HepG2 (cell line): ENCODE measurements around the gene SLC9A8. TPM values are rescaled to one million over a fixed set of nuclear protein-coding genes. Genes with fewer than 3 reads are reported as not detected.

Experiments used
- ATF2 ChIP-seq: sonication (generic); formaldehyde crosslinking; IDR thresholded peaks from 2 replicates; pipeline ENCODE4 v1.4.0; 2020; ENCODE audit warnings: missing genetic modification reagents
- FOXA3 ChIP-seq: IDR thresholded peaks from 2 replicates; pipeline ENCODE4 v1.6.1; 2016; ENCODE audit warnings: missing genetic modification reagents, missing compliant biosample characterization
- IKZF5 ChIP-seq: IDR thresholded peaks from 2 replicates; pipeline ENCODE4 v1.6.1; 2018; ENCODE audit warnings: missing genetic modification reagents, mild to moderate bottlenecking, missing compliant biosample characterization
- SNAPC4 ChIP-seq: sonication (generic); formaldehyde crosslinking; IDR thresholded peaks from 2 replicates; pipeline ENCODE4 v1.4.0; 2020; ENCODE audit warnings: mild to moderate bottlenecking, missing genetic modification reagents
- THAP8 ChIP-seq: sonication (generic); formaldehyde crosslinking; IDR thresholded peaks from 2 replicates; pipeline ENCODE4 v1.5.1; 2020; ENCODE audit warnings: missing genetic modification reagents, mild to moderate bottlenecking, borderline replicate concordance
- ZNF34 ChIP-seq: sonication (generic); formaldehyde crosslinking; IDR thresholded peaks from 2 replicates; pipeline ENCODE4 v1.4.0; 2020; ENCODE audit warnings: mild to moderate bottlenecking, missing genetic modification reagents, borderline replicate concordance
- ZNF589 ChIP-seq: sonication (generic); formaldehyde crosslinking; conservative IDR thresholded peaks from 2 replicates; pipeline ENCODE4 v1.8.0; 2022; ENCODE audit warnings: mild to moderate bottlenecking, moderate library complexity, missing genetic modification reagents
- polyA plus RNA-seq, 8 experiments: library from polyadenylated mRNA; depleted of rRNA in 3 of 8; stranded (reverse) in 7 of 8; unstranded in 1 of 8; fragments of >200 nt; fragmentation: Illumina TruSeq in 4 of 8; extraction: Trizol in 4 of 8; gene quantifications; 2 replicates each; pipeline versions ENCODE4 v1.2.1 to v1.2.3, GENCODE V29; 2011 to 2016; ENCODE audit warnings: low read depth in 4 of 8, missing spikeins in 1 of 8, mixed read lengths in 1 of 8; ENCODE audit not compliant: insufficient read depth in 1 of 8
- total RNA-seq, 5 experiments: library from RNA; depleted of rRNA; stranded (reverse); fragments of >200 nt; fragmentation: Illumina TruSeq; extraction: Trizol; gene quantifications; 2 replicates each; pipeline ENCODE4 v1.2.3, GENCODE V29; 2016; ENCODE audit warnings: low read depth in 1 of 5
- TF ChIP-seq, protein P1 (sequence below): sonication (generic); formaldehyde crosslinking; IDR thresholded peaks from 2 replicates; pipeline ENCODE4 v1.4.0; 2020; ENCODE audit warnings: missing genetic modification reagents
- TF ChIP-seq, protein P2 (sequence below): sonication (generic); formaldehyde crosslinking; IDR thresholded peaks from 2 replicates; pipeline ENCODE4 v1.5.1; 2020; ENCODE audit warnings: mild to moderate bottlenecking, missing genetic modification reagents, moderate library complexity
- TF ChIP-seq, protein P3 (sequence below): IDR thresholded peaks from 2 replicates; pipeline ENCODE4 v1.6.1; 2016; ENCODE audit warnings: low read depth

SLC9A8 gene
- total and polyA plus RNA-seq, 2 of the 13 experiments (the other 11 are each of a cell fraction or from before 2014, with no cell fraction given): 4.1 to 7.4 TPM

GRCh38 chr20:49813305-49813974 is 812 bp downstream of the SLC9A8 start (continued):
- TF ChIP-seq SNAPC4 (CRISPR knock-in tag): no peak
- TF ChIP-seq THAP8 (CRISPR knock-in tag): peak; percentile 4; the same call in 1 of the 2 replicates
- TF ChIP-seq, protein P1, sequence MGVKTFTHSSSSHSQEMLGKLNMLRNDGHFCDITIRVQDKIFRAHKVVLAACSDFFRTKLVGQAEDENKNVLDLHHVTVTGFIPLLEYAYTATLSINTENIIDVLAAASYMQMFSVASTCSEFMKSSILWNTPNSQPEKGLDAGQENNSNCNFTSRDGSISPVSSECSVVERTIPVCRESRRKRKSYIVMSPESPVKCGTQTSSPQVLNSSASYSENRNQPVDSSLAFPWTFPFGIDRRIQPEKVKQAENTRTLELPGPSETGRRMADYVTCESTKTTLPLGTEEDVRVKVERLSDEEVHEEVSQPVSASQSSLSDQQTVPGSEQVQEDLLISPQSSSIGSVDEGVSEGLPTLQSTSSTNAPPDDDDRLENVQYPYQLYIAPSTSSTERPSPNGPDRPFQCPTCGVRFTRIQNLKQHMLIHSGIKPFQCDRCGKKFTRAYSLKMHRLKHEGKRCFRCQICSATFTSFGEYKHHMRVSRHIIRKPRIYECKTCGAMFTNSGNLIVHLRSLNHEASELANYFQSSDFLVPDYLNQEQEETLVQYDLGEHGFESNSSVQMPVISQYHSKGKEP (CRISPR knock-in tag): no peak
- TF ChIP-seq FOXA3 (CRISPR knock-in tag): no peak
- TF ChIP-seq ZNF589: peak; percentile 76; the same call in 1 of the 2 replicates
- TF ChIP-seq, protein P2, sequence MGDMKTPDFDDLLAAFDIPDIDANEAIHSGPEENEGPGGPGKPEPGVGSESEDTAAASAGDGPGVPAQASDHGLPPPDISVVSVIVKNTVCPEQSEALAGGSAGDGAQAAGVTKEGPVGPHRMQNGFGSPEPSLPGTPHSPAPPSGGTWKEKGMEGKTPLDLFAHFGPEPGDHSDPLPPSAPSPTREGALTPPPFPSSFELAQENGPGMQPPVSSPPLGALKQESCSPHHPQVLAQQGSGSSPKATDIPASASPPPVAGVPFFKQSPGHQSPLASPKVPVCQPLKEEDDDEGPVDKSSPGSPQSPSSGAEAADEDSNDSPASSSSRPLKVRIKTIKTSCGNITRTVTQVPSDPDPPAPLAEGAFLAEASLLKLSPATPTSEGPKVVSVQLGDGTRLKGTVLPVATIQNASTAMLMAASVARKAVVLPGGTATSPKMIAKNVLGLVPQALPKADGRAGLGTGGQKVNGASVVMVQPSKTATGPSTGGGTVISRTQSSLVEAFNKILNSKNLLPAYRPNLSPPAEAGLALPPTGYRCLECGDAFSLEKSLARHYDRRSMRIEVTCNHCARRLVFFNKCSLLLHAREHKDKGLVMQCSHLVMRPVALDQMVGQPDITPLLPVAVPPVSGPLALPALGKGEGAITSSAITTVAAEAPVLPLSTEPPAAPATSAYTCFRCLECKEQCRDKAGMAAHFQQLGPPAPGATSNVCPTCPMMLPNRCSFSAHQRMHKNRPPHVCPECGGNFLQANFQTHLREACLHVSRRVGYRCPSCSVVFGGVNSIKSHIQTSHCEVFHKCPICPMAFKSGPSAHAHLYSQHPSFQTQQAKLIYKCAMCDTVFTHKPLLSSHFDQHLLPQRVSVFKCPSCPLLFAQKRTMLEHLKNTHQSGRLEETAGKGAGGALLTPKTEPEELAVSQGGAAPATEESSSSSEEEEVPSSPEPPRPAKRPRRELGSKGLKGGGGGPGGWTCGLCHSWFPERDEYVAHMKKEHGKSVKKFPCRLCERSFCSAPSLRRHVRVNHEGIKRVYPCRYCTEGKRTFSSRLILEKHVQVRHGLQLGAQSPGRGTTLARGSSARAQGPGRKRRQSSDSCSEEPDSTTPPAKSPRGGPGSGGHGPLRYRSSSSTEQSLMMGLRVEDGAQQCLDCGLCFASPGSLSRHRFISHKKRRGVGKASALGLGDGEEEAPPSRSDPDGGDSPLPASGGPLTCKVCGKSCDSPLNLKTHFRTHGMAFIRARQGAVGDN (CRISPR knock-in tag): no peak
- TF ChIP-seq, protein P3, sequence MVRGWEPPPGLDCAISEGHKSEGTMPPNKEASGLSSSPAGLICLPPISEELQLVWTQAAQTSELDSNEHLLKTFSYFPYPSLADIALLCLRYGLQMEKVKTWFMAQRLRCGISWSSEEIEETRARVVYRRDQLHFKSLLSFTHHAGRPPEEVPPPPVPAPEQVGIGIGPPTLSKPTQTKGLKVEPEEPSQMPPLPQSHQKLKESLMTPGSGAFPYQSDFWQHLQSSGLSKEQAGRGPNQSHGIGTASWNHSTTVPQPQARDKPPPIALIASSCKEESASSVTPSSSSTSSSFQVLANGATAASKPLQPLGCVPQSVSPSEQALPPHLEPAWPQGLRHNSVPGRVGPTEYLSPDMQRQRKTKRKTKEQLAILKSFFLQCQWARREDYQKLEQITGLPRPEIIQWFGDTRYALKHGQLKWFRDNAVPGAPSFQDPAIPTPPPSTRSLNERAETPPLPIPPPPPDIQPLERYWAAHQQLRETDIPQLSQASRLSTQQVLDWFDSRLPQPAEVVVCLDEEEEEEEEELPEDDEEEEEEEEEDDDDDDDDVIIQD (CRISPR knock-in tag): no peak
- TF ChIP-seq ATF2 (CRISPR knock-in tag): no peak
- no peak for TF ChIP-seq IKZF5 (CRISPR knock-in tag)
- TF ChIP-seq ZNF34: no peak
